ENCODE data around the gene UCP3. TPM values are rescaled to one million over a fixed set of nuclear protein-coding genes. Genes with fewer than 3 reads are reported as not detected.
A peak's percentile ranks its signal among the peaks of the same experiment; 100 is the strongest.
"Not testable (repeated sequence)": the region's sequence is repeated elsewhere in the genome, so short reads cannot be mapped to it uniquely, and the experiment has no call there.

UCP3 gene
- total RNA-seq, 1 experiment from 2014 or later, result 0.10 TPM

GRCh38 chr11:74000307-74001133 is 8.4 kb downstream of the UCP3 start:
- DNase-seq (ENCODE audit: low read depth), result no peak

- no peak for DNase-seq (ENCODE audit: low read depth)
Observed at GRCh38 chr11:73999581-74000306, 9.1 kb downstream of the UCP3 start.

GRCh38 chr11:73998846-73999575 is 9.9 kb downstream of the UCP3 start:
- DNase-seq (ENCODE audit: low read depth), result no peak

DNA sequence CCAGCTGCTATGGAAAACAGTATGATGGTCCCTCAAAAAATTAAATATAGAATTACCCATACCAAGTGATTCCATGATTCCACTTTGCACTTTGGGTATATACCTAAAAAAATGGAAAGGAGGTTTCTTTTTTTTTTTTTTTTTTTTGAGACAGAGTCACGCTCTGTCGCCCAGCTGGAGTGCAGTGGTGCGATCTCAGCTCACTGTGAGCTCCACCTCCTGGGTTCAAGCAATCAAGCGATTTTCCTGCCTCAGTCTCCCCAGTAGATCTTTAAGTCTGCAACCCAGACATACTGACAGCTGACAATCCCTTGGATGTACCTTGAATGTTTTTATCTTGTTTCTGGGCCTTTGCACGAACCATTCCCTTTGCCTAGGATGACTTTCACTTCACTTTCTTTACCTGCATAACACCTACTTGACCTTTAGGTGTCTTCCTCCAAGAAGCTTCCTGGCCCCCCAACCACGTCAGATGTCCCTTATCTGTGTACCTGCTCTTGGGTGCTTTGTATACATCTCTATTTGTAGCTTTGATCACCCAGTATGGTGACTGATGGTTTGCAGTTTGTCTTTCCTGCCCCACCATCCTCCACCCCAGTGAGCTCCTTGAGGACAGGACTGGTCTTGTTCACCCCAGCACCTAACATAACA is 11.6 kb downstream of the UCP3 start:
- no peak for DNase-seq (ENCODE audit: low read depth)

DNA sequence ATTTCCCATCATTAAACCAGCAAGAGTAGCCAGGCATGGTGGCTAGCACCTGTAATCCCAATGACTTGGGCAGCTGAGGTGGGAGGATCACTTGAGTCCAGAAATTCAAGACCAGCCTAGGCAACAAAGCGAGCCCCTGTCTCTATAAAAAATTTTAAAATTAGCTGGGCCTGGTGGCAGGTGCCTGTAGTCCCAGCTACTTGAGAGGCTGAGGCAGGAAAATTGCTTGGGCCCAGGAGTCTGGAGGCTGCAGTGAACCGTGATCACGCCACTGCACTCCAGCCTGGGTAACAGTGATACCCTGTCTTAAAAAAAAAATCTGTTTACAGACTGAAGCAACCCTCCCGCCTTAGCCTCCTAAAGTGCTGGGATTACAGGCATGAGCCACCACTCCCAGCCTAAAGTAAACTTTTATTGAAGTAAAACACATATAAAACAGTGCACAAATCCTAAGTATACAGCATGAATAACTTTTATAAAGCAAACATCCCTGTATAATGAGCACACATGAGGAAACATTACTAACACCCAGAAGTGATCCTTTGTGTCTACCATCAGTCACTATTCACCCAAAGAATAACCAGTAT is 12.6 kb downstream of the UCP3 start:
- DNase-seq (ENCODE audit: low read depth), result no peak

GRCh38 chr11:73995731-73996130 is 13.2 kb downstream of the UCP3 start:
- no peak for DNase-seq (ENCODE audit: low read depth)

DNA sequence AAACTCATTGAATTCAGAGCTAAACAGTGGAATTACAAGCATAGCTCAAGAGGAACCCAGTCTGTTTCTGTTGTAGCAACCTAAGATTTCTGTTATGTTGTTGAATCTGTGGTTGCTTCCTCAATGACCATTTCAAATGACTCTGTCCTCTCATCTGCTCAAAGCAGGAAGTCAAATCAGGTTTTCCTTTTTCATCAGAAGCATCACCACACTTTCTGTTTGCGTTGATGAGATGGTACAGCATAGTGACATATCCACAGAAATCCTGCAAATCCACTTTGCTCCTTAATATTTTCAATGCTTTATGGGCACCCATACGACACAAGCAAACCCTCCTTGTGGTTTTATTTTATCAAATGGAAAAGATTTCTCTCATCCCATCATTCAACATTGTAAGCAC is 13.6 kb downstream of the UCP3 start:
- DNase-seq (ENCODE audit: low read depth), result peak; percentile 44

GRCh38 chr11:73991471-73992006 is 17.3 kb downstream of the UCP3 start:
- no peak for DNase-seq (ENCODE audit: low read depth)

DNA sequence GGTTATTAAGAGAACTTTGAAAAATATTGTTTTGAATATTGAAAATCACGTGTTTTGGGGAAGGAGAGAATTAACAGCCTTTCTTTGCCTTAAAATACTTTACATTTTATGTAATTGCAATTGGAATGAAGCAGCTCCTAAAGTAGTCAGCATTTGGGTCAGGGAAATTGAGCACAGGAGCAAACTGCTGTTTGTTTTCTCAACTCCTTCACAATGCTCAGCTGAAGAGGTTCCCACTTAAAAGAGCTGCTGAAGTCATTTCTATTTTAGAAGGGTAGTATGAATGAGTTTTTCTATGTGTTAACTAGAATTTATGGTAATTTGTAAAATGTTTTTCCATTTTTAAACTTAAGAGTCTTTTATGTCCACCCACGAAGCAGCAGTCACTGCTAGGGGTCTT is 18.2 kb downstream of the UCP3 start:
- no peak for DNase-seq (ENCODE audit: low read depth)

GRCh38 chr11:73989156-73989555 is 19.7 kb downstream of the UCP3 start:
- no peak for DNase-seq (ENCODE audit: low read depth)

DNA sequence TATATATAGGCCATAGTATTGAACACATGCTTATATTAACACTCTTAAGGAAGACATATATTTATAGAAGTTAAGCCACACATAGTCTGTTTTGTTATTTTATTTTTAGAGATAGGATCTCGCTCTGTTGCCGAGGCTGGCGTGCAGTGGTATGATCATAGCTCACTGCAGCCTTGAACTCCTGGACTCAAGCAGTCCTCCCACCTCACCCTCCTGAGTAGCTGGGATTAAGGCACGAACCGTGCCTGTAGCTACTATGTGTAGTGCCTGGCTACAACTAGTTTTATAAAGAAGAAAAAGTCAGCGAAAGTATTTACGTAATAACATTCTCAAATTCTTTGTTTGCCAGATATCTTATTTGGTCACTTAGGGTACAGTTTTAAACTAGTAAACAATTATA is 20.7 kb downstream of the UCP3 start:
- no peak for DNase-seq (ENCODE audit: low read depth)

DNA sequence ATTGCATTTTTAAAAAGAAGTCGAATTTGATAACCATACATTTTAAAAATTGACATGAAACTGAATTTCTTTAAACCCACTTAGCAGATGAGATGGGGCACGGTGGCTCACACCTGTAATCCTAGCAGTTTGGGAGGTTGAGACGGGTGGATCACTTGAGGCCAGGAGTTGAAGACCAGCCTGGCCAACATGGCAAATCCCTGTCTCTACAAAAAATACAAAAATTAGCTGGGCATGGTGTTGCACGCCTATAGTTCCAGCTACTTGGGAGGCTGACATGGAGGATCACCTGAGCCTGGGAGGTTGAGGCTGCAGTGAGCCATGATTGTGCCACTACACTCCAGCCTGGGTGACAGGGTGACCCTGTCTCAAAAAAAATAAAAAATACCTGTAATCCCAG is 23.2 kb downstream of the UCP3 start:
- DNase-seq (ENCODE audit: low read depth), result not testable (repeated sequence)

GRCh38 chr11:73983741-73984538 is 24.9 kb downstream of the UCP3 start:
- DNase-seq (ENCODE audit: low read depth), result no peak

GRCh38 chr11:73982990-73983740 is 25.7 kb downstream of the UCP3 start:
- peak; percentile 94 for DNase-seq (ENCODE audit: low read depth)

DNA sequence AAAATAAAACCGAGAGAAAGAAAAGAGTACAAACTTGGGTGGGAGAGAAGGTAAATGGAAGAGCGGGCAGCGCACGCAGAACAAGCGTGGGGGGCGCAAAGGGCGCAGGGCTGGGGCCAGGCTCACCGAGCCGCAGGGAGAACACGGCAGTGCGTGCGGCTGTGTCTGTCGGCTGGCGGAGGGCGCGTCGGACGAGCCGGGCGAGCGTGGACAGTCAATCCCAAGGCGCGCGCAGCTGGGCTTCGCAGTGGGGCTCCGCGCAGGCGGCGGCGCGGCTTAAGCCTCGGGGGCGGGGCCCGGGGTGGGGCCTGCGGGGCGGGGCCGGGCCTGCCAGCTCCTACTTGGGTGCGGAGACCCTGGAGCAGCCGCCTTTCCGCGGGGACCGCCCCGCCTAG is 26.3 kb downstream of the UCP3 start, which contains the start of gene UCP2:
Gene UCP2, minus strand, starts transcription at position 249 of the 395 bp plus-strand sequence. CDS start 4,465 bp downstream, outside the sequence.
- DNase-seq (ENCODE audit: low read depth), result no peak

DNA sequence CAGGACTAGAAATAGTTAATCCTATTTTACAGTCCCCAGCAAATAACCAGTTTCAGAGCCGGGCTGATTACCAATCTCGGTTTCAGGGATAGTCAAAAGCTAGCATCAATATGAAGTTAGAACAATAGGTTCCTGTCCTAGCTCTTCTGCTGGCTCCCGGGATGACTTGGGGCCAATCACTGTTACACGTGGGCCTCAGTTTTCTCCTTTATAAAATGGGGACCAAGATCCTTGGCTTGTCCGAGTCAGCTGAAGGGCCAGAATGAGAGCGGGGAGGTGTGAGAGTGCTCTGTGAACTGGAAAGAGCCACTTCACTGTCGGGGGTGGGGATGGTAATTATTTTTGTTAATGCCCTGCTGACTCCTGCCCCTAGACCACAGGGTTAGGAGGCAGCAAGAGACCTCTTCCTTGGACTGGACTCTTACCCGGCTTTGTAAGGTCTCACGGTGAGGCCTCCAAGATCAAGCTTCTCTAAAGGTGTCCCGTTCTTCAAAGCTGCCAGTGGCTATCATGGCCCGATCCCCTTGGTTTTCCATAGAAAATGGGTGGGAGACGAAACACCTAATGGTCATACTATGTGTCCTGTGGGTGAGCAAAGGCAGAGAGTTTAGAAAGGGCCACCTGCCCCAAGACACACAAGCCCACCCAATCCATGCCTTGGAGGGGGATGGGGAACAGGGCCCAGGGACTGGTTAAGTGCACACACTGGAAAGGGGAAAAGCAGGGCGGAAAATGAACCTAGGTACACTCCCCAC is 27.7 kb downstream of the UCP3 start:
- DNase-seq (ENCODE audit: low read depth), result no peak

DNA sequence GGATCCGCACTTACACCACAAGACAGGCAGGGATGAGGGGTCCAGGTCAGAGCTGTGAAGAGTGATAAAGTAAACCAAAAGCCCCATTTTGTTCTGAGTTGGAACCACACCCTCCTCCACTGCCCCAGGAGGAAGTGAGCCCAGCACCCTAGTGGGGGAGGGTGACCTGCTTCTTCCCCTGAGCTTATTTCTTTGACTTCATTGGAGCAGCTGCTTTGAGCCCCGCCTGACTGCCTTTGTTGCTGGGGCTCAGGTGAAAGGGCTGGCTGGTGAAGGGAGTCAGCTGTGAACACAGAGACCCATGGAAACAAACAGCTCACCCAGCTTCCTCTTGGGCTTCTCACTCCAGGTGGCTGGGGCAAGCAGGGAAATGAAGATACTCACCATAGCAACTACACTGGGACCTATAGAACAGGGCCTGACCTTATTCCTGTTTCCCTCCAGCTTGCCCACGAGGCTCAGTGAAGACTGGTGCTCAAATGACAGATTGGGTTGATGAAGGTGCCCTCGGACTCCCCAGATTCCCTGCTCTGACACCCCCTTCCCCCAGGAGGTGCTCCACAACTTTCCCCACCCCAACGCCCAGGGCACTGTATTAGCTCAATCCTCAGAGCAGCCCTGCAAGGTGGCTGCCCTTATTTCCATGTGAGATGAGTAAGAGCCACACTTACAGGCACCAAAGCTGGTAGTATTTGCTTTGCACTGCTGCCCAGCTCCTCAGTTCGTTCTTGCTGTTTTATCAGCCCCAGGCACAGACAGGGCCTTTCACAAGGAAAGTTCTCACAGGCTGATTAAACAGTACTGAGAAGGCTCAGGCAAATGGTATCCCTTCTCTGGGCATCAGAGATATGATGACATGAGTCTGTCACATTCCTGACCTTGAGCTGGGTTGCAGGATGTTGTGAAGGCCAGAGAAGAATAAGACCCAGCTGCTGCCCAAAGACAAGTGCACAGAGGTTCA is 28.6 kb downstream of the UCP3 start:
- no peak for DNase-seq (ENCODE audit: low read depth)

All from M059J (cell line).